K562 (cell line): ENCODE measurements around the gene TNNT3.

Experiments used
- PURB ChIP-seq: sonication (generic); formaldehyde crosslinking; IDR thresholded peaks from 2 replicates; pipeline ENCODE4 v1.9.0; 2021; ENCODE audit warnings: low read depth, mild to moderate bottlenecking, missing genetic modification reagents
- TBL1XR1 ChIP-seq, 2 experiments: IDR thresholded peaks; 2 replicates each; pipeline ENCODE4 v1.6.1; 2012; ENCODE audit warnings: improper control_type of control experiment in 2 of 2, low read length in 2 of 2, mild to moderate bottlenecking in 1 of 2
- ZNF143 ChIP-seq: sonication (generic); formaldehyde crosslinking; IDR thresholded peaks from 2 replicates; pipeline ENCODE4 v1.9.0; 2022; ENCODE audit warnings: mild to moderate bottlenecking, missing genetic modification reagents
- TF ChIP-seq, protein P1 (sequence below), 3 experiments: IDR thresholded peaks in 2 of 3; conservative IDR thresholded peaks in 1 of 3; 2 replicates each; pipeline ENCODE4 v1.5.1; 2011 to 2012; ENCODE audit warnings: low read length in 3 of 3, mild to moderate bottlenecking in 3 of 3, control low read depth in 2 of 3, improper control_type of control experiment in 1 of 3, inconsistent platforms in 1 of 3, low read depth in 1 of 3, mixed read lengths in 1 of 3, moderate library complexity in 1 of 3; ENCODE audit not compliant: insufficient read depth in 2 of 3
- TF ChIP-seq, protein P2 (sequence below), 2 experiments: fragments of 450-650 bp in 1 of 2; sonication (generic) in 1 of 2; formaldehyde crosslinking in 1 of 2; IDR thresholded peaks in 1 of 2; conservative IDR thresholded peaks in 1 of 2; 2 replicates each; pipeline versions ENCODE4 v1.6.1 to v1.8.1; 2016 to 2023; ENCODE audit warnings: mild to moderate bottlenecking in 2 of 2, moderate library complexity in 2 of 2, inconsistent platforms in 1 of 2, missing genetic modification reagents in 1 of 2

DNA sequence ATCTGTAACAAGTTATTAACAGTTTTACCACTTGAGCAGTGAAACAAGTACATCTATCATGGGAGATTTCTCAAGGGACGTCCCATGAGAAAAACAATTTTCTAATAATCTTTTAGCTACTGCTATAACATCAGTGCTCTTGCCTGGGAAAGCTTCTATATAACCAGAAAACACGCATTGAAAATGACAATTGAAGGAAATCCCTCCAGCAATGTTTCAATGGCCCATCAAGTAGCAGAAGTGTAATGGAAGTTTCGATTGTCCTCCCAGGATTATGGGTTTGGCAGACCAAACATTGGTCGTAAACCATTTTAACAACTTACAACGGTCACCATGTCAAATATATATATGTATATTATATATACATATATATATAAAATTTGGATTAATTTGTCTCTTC lies 19.8 kb upstream of the TNNT3 start:
- no peak for TF ChIP-seq TBL1XR1 (IDR thresholded peaks at IDR 0.05; ENCODE audit: low read length in 2 of 2)
- TF ChIP-seq, protein P1, sequence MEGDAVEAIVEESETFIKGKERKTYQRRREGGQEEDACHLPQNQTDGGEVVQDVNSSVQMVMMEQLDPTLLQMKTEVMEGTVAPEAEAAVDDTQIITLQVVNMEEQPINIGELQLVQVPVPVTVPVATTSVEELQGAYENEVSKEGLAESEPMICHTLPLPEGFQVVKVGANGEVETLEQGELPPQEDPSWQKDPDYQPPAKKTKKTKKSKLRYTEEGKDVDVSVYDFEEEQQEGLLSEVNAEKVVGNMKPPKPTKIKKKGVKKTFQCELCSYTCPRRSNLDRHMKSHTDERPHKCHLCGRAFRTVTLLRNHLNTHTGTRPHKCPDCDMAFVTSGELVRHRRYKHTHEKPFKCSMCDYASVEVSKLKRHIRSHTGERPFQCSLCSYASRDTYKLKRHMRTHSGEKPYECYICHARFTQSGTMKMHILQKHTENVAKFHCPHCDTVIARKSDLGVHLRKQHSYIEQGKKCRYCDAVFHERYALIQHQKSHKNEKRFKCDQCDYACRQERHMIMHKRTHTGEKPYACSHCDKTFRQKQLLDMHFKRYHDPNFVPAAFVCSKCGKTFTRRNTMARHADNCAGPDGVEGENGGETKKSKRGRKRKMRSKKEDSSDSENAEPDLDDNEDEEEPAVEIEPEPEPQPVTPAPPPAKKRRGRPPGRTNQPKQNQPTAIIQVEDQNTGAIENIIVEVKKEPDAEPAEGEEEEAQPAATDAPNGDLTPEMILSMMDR (IDR thresholded peaks at IDR 0.05 in 2 of 3, conservative IDR thresholded peaks at IDR 0.05 in 1 of 3; ENCODE audit: insufficient read depth in 2 of 3, low read depth in 1 of 3, low read length in 3 of 3), result no peak
- TF ChIP-seq, protein P2, sequence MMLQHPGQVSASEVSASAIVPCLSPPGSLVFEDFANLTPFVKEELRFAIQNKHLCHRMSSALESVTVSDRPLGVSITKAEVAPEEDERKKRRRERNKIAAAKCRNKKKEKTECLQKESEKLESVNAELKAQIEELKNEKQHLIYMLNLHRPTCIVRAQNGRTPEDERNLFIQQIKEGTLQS (IDR thresholded peaks at IDR 0.05), result no peak
- TF ChIP-seq, protein P2 (CRISPR knock-in tag; conservative IDR thresholded peaks at IDR 0.05), result no peak
- no peak for TF ChIP-seq PURB (CRISPR knock-in tag)
- TF ChIP-seq ZNF143 (CRISPR knock-in tag), result no peak
